Pancreas (tissue), 10 donors: ENCODE results near the gene LRRC32. TPM values are rescaled to one million over a fixed set of nuclear protein-coding genes. Genes with fewer than 3 reads are reported as not detected.

Source experiments
- ATAC-seq, 4 donors: fragments of 200-7000 bp; cut with Tn5 transposase; one replicate each; pipeline versions ENCODE4 v1.8.0 to v1.9.1; 2020; ENCODE audit warnings: mild to moderate bottlenecking in 4 of 4, moderate library complexity in 4 of 4
- DNase-seq, 6 donors: peaks; one replicate each; pipeline ENCODE4 v3.0.0-alpha.2; 2020
- FAIRE-seq: peaks from 2 replicates; lab custom pipeline; 2012; peaks lifted over from hg19 to GRCh38; lab: Jason Lieb, UNC
- H3K27ac ChIP-seq, 4 donors: fragments of 200-600 bp; sonication (generic); 1 replicate in 3 of 4; 2 replicates in 1 of 4; pipeline versions ENCODE4 v1.5.0 to v1.8.0; 2020
- H3K27me3 ChIP-seq, 4 donors: fragments of 200-600 bp; one replicate each; pipeline ENCODE4 v1.8.0; 2021
- H3K36me3 ChIP-seq, 3 donors: fragments of 200-600 bp; sonication (generic) in 1 of 3; one replicate each; pipeline versions ENCODE4 v1.5.0 to v1.8.0; 2020 to 2021
- H3K4me1 ChIP-seq, 3 donors: fragments of 200-600 bp; one replicate each; pipeline ENCODE4 v1.8.0; 2021
- H3K4me3 ChIP-seq, 4 donors: fragments of 200-600 bp; sonication (generic) in 2 of 4; one replicate each; pipeline versions ENCODE4 v1.5.0 to v1.8.0; 2020 to 2021
- H3K9me3 ChIP-seq, 4 donors: fragments of 200-600 bp; one replicate each; pipeline ENCODE4 v1.8.0; 2021
- WGBS, 2 donors: extraction: QIAGEN DNeasy Blood & Tissue Kit; methylation state at CpG; one replicate each; pipeline ENCODE4 v1.1.7; 2013; 5-methylcytosine and 5-hydroxymethylcytosine counted together
- intact Hi-C, 3 donors: fragments of 100-400 bp; cut with DNase I; formaldehyde crosslinking; loops; one replicate each; pipeline versions ENCODE4 v1.11.1 to v1.14.2; 2022
- polyA plus RNA-seq, 2 donors: library from polyadenylated mRNA; stranded (reverse); fragments of 200-250 nt; gene quantifications; one replicate each; pipeline ENCODE4 v1.2.3, GENCODE V29; 2013
- total RNA-seq, 6 donors: library from RNA; stranded (reverse); fragmentation: NEBNext Ultra II Directional in 4 of 6; extraction: Animal tissue kit (Norgen Biotek cat#: 25700) in 4 of 6; gene quantifications; one replicate each; pipeline versions ENCODE4 v1.2.1 to v1.2.4, GENCODE V29; 2021 to 2023
- TF ChIP-seq, protein P1 (sequence below), 4 donors: fragments of 200-600 bp; sonication (generic) in 3 of 4; IDR thresholded peaks; one replicate each; pipeline versions ENCODE4 v1.5.0 to v1.8.0; 2021; ENCODE audit warnings: antibody characterized with exemption in 4 of 4
- donor health status: healthy with polysubstance abuse.
- donor health status: DM: no; HTN: no; CAD: no; lungs with moderate emphysema.
- donor health status: DM: no; HTN: no; CAD: no.
- donor health status: control.
- donor health status: control.
- donor health status: Bipolar disorder and iron deficiency.
- donor health status: DM: yes; HTN: yes; CAD: no.
- donor health status: DM: no; HTN: no; CAD: no.
- donor health status: DM: no; HTN: no; CAD: no.
- donor health status: DM: yes; HTN: yes; CAD: no.

Gene LRRC32
- total and polyA plus RNA-seq, 8 donors: 5.7 to 43.0 (median 12.0) TPM

DNA sequence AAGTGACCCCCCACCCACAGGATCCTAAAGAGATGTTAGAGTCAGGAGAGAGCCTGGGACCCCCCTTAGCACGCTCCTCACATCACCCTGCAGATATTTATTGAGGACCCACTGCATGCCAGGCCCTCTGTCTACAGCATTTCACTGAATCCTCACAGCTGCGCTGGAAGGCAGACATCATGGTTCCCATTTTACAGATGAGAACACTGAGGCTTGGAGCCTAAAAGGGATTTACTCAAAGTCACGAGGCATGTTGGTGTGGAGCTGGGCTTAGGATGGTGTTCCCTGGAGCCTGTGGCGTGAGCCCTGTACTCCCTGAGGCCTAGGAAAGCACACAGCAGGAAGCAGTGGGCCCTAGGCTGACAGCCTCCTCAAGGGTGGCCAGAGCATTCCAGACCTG is 39.2 kb upstream of the LRRC32 start:
- 67 to 86% methylated on average over 4 of the region's 4 CpGs for WGBS, 2 donors
- intact Hi-C loops: no loop called here
- Histone ChIP-seq H3K36me3 (no peaks in the 10 kb centered on the region), H3K9me3 (no peaks in the 10 kb centered on the region), H3K27me3 (no peaks in the 10 kb centered on the region), H3K27ac (no peak overlapping the region), H3K4me1 (no peaks in the 10 kb centered on the region), H3K4me3 (no peak overlapping the region)
- ATAC-seq (no peak), FAIRE-seq (no peak), DNase-seq (no peak)
- TF ChIP-seq, protein P1, sequence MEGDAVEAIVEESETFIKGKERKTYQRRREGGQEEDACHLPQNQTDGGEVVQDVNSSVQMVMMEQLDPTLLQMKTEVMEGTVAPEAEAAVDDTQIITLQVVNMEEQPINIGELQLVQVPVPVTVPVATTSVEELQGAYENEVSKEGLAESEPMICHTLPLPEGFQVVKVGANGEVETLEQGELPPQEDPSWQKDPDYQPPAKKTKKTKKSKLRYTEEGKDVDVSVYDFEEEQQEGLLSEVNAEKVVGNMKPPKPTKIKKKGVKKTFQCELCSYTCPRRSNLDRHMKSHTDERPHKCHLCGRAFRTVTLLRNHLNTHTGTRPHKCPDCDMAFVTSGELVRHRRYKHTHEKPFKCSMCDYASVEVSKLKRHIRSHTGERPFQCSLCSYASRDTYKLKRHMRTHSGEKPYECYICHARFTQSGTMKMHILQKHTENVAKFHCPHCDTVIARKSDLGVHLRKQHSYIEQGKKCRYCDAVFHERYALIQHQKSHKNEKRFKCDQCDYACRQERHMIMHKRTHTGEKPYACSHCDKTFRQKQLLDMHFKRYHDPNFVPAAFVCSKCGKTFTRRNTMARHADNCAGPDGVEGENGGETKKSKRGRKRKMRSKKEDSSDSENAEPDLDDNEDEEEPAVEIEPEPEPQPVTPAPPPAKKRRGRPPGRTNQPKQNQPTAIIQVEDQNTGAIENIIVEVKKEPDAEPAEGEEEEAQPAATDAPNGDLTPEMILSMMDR (IDR thresholded peaks at IDR 0.05): no peak

- DNase-seq (no peak), FAIRE-seq (no peak), ATAC-seq (no peak)
- H3K9me3 ChIP-seq: no peaks in the 10 kb centered on the region
- H3K27me3 ChIP-seq: no peaks in the 10 kb centered on the region
- no peaks in the 10 kb centered on the region for H3K4me1 ChIP-seq
- no peaks in the 10 kb centered on the region for H3K36me3 ChIP-seq
- H3K27ac ChIP-seq: no peak overlapping the region
- H3K4me3 ChIP-seq: no peak overlapping the region
- intact Hi-C loops: no loop called here
- TF ChIP-seq, protein P1 (IDR thresholded peaks at IDR 0.05): no peak
- WGBS, 2 donors: 75 to 82% methylated on average over 8 of the region's 8 CpGs
Observed at GRCh38 chr11:76708972-76709660, 38.6 kb upstream of the LRRC32 start.

DNA sequence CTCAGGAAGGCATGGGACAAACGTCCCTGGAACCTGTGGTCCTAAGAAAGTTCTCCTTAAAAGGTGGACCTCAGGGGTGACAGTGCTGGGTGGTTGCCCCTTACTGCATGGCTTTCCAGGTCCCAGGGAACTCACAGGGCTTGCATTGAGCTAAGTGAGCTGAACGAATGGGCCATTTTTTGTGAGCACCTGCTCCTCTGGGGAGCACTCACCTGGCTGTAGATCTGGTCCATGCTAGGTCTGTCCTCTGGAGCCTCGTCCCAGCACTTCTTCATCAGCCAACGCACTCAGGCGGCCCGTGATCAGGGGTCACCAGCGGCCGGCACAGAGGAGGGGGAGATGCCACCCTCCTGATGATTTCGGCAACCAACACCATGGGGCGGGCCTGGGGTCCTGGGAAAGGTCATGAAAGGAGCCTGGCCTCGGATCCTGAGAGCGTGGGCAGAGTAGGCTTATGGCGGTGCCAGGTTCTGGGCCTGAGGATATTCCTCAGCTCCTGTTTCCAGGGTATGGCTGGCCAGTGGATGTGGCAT is 36.8 kb upstream of the LRRC32 start:
- FAIRE-seq: no peak
- no peak for ATAC-seq
- no peaks in the 10 kb centered on the region for H3K4me1 ChIP-seq
- no peak overlapping the region for H3K27ac ChIP-seq
- no peaks in the 10 kb centered on the region for H3K36me3 ChIP-seq
- no peak overlapping the region for H3K4me3 ChIP-seq
- intact Hi-C loops: no loop called here
- WGBS, 2 donors: 77 to 80% methylated on average over 12 to 13 of the region's 13 CpGs
- DNase-seq: no peak
- no peaks in the 10 kb centered on the region for H3K27me3 ChIP-seq
- no peaks in the 10 kb centered on the region for H3K9me3 ChIP-seq
- TF ChIP-seq, protein P1 (IDR thresholded peaks at IDR 0.05): no peak

GRCh38 chr11:76706667-76707066 is 36.1 kb upstream of the LRRC32 start:
- no peaks in the 10 kb centered on the region for H3K27me3 ChIP-seq
- no peaks in the 10 kb centered on the region for H3K4me1 ChIP-seq
- intact Hi-C loops: no loop called here
- H3K4me3 ChIP-seq: no peak overlapping the region
- no peak for DNase-seq
- ATAC-seq: no peak
- no peak for FAIRE-seq
- H3K36me3 ChIP-seq: no peaks in the 10 kb centered on the region
- TF ChIP-seq, protein P1 (IDR thresholded peaks at IDR 0.05): no peak
- 83 to 91% methylated on average over 5 of the region's 5 CpGs for WGBS, 2 donors
- no peaks in the 10 kb centered on the region for H3K9me3 ChIP-seq
- no peak overlapping the region for H3K27ac ChIP-seq

GRCh38 chr11:76705826-76706225 is 35.3 kb upstream of the LRRC32 start:
- intact Hi-C loops: no loop called here
- FAIRE-seq (no peak), ATAC-seq (no peak), DNase-seq (no peak)
- TF ChIP-seq, protein P1 (IDR thresholded peaks at IDR 0.05): no peak
- no peaks in the 10 kb centered on the region for H3K4me1 ChIP-seq
- no peaks in the 10 kb centered on the region for H3K36me3 ChIP-seq
- H3K27ac ChIP-seq: no peak overlapping the region
- 89 to 90% methylated on average over 5 of the region's 5 CpGs for WGBS, 2 donors
- no peaks in the 10 kb centered on the region for H3K27me3 ChIP-seq
- no peak overlapping the region for H3K4me3 ChIP-seq
- no peaks in the 10 kb centered on the region for H3K9me3 ChIP-seq
